K562 (cell line): Measurements from ENCODE around the gene TLE6. TPM values are rescaled to one million over a fixed set of nuclear protein-coding genes. Genes with fewer than 3 reads are reported as not detected.

Experiments used
- ATF7 ChIP-seq: fragments of 450-650 bp; IDR thresholded peaks from 2 replicates; pipeline ENCODE4 v1.7.1; 2014; ENCODE audit warnings: mild to moderate bottlenecking, moderate library complexity
- CREBBP ChIP-seq: IDR thresholded peaks from one replicate; pipeline ENCODE4 v1.6.1; 2012; ENCODE audit warnings: low read depth, mild to moderate bottlenecking, control low read depth, inconsistent platforms, low read length
- EWSR1 ChIP-seq: fragments of 450-650 bp; IDR thresholded peaks from 2 replicates; pipeline ENCODE4 v1.6.1; 2018; ENCODE audit warnings: borderline replicate concordance, mild to moderate bottlenecking, low read depth, moderate library complexity; ENCODE audit not compliant: partially characterized antibody
- FOXJ2 ChIP-seq: fragments of 200-800 bp; sonication (Bioruptor generic); IDR thresholded peaks from 2 replicates; pipeline ENCODE4 v1.6.1; 2016; ENCODE audit warnings: missing genetic modification characterization, missing compliant biosample characterization
- HMG20B ChIP-seq: fragments of 250-450 bp; sonication (Bioruptor Pico); IDR thresholded peaks from 2 replicates; pipeline ENCODE4 v1.5.0; 2021; ENCODE audit warnings: mild to moderate bottlenecking
- HSF4 ChIP-seq: fragments of 250-450 bp; sonication (Bioruptor Pico); IDR thresholded peaks from 2 replicates; pipeline ENCODE4 v2.1.2; 2022; ENCODE audit warnings: mild to moderate bottlenecking, moderate library complexity, borderline replicate concordance
- LEF1 ChIP-seq: fragments of 450-650 bp; IDR thresholded peaks from 2 replicates; pipeline ENCODE4 v1.6.1; 2016; ENCODE audit warnings: mild to moderate bottlenecking
- MBD1 ChIP-seq: fragments of 250-450 bp; sonication (Bioruptor Pico); IDR thresholded peaks from 2 replicates; pipeline ENCODE4 v1.8.0; 2022; ENCODE audit warnings: inconsistent platforms
- MECOM ChIP-seq: fragments of 250-450 bp; sonication (Bioruptor Pico); IDR thresholded peaks from 2 replicates; pipeline ENCODE4 v1.8.0; 2022; ENCODE audit warnings: inconsistent platforms
- NCOA1 ChIP-seq: fragments of 450-650 bp; IDR thresholded peaks from 2 replicates; pipeline ENCODE4 v1.6.1; 2016; ENCODE audit warnings: low read depth
- NCOA2 ChIP-seq, 2 experiments: fragments of 450-650 bp; IDR thresholded peaks; 2 replicates each; pipeline ENCODE4 v1.6.1; 2018; ENCODE audit warnings: mild to moderate bottlenecking in 2 of 2, moderate library complexity in 1 of 2; ENCODE audit not compliant: partially characterized antibody in 2 of 2
- NFXL1 ChIP-seq: fragments of 450-650 bp; formaldehyde crosslinking; IDR thresholded peaks from 2 replicates; pipeline ENCODE4 v1.4.0; 2021; ENCODE audit warnings: mild to moderate bottlenecking
- PBX2 ChIP-seq, 2 experiments: IDR thresholded peaks in 1 of 2; conservative IDR thresholded peaks in 1 of 2; 2 replicates each; pipeline ENCODE4 v1.6.1; 2016; ENCODE audit warnings: low read depth in 2 of 2, mild to moderate bottlenecking in 1 of 2, missing compliant biosample characterization in 1 of 2, missing genetic modification characterization in 1 of 2, moderate library complexity in 1 of 2
- POLR2G ChIP-seq: fragments of 200-400 bp; formaldehyde crosslinking; IDR thresholded peaks from 2 replicates; pipeline ENCODE4 v1.6.1; 2017; ENCODE audit warnings: low read depth, mild to moderate bottlenecking, antibody characterized with exemption, low read length, moderate library complexity
- POU5F1 ChIP-seq: fragments of 150-350 bp; IDR thresholded peaks from 2 replicates; pipeline ENCODE4 v1.6.1; 2014; ENCODE audit warnings: borderline replicate concordance, low read length, low read depth, mild to moderate bottlenecking; ENCODE audit not compliant: partially characterized antibody
- PYGO2 ChIP-seq: fragments of 450-650 bp; IDR thresholded peaks from 2 replicates; pipeline ENCODE4 v1.6.1; 2016; ENCODE audit warnings: mild to moderate bottlenecking, missing genetic modification characterization, moderate library complexity, missing compliant biosample characterization
- SLC30A9 ChIP-seq: fragments of 250-450 bp; sonication (Bioruptor Pico); IDR thresholded peaks from 2 replicates; pipeline ENCODE4 v1.8.0; 2022; ENCODE audit warnings: mild to moderate bottlenecking, moderate library complexity
- SMC3 ChIP-seq: conservative IDR thresholded peaks from 2 replicates; pipeline ENCODE4 v1.6.1; 2011; ENCODE audit warnings: low read depth, low read length, improper control_type of control experiment; ENCODE audit not compliant: insufficient read depth
- SRF ChIP-seq, 2 experiments: fragments of 250-450, 450-650 bp in 1 of 2; sonication (Bioruptor Pico) in 1 of 2; sonication (generic) in 1 of 2; formaldehyde crosslinking; IDR thresholded peaks; 2 replicates each; pipeline versions ENCODE4 v1.5.0 to v1.5.1; 2020 to 2022; ENCODE audit warnings: mild to moderate bottlenecking in 1 of 2, missing genetic modification reagents in 1 of 2
- TBP ChIP-seq: optimal IDR thresholded peaks from 2 replicates; pipeline ENCODE3; 2011; ENCODE audit warnings: low read depth, low read length, improper control_type of control experiment
- TCF7 ChIP-seq: sonication (generic); IDR thresholded peaks from 2 replicates; pipeline ENCODE4 v1.6.1; 2016; ENCODE audit warnings: antibody characterized with exemption, borderline replicate concordance
- XRCC5 ChIP-seq: fragments of 200-400 bp; formaldehyde crosslinking; IDR thresholded peaks from 2 replicates; pipeline ENCODE4 v1.6.1; 2017; ENCODE audit warnings: low read depth, mild to moderate bottlenecking, low read length
- YY1 ChIP-seq, 3 experiments: IDR thresholded peaks; 2 replicates each; pipeline ENCODE4 v1.6.1; 2011; ENCODE audit warnings: low read length in 2 of 3, mild to moderate bottlenecking in 2 of 3, moderate library complexity in 2 of 3, borderline replicate concordance in 1 of 3, control low read depth in 1 of 3, low read depth in 1 of 3; ENCODE audit not compliant: insufficient read depth in 3 of 3, insufficient replicate concordance in 2 of 3, control insufficient read depth in 1 of 3, insufficient read length in 1 of 3; ENCODE audit errors: extremely low read depth in 1 of 3
- ZFPM2 ChIP-seq: fragments of 250-450 bp; sonication (Bioruptor Pico); IDR thresholded peaks from 2 replicates; pipeline ENCODE4 v1.5.1; 2022; ENCODE audit warnings: mild to moderate bottlenecking
- ZNF121 ChIP-seq: sonication (generic); formaldehyde crosslinking; conservative IDR thresholded peaks from 2 replicates; pipeline ENCODE4 v1.8.0; 2022; ENCODE audit warnings: missing genetic modification reagents
- ZNF347 ChIP-seq: fragments of 450-650 bp; formaldehyde crosslinking; IDR thresholded peaks from 2 replicates; pipeline ENCODE4 v1.4.0; 2020; ENCODE audit warnings: low read depth, mild to moderate bottlenecking, moderate library complexity
- ZNF696 ChIP-seq: fragments of 250-450 bp; sonication (Bioruptor Pico); conservative IDR thresholded peaks from 2 replicates; pipeline ENCODE4 v1.4.0; 2020; ENCODE audit warnings: mild to moderate bottlenecking, moderate library complexity
- polyA plus RNA-seq, 8 experiments: library from polyadenylated mRNA; depleted of rRNA in 4 of 8; stranded (reverse) in 5 of 8; unstranded in 3 of 8; fragments of >200 nt; fragmentation: Nextera tagmentation in 2 of 8; fragmentation: Illumina TruSeq in 1 of 8; extraction: Ambion mirVana in 2 of 8; extraction: Trizol in 1 of 8; gene quantifications; 2 replicates each; pipeline versions ENCODE4 v1.2.1 to v1.2.3, GENCODE V29; 2011 to 2014; ENCODE audit warnings: inconsistent platforms in 1 of 8, missing spikeins in 1 of 8
- total RNA-seq, 7 experiments: library from RNA; depleted of rRNA in 6 of 7; stranded (reverse); fragments of >200 nt in 6 of 7; fragmentation: Illumina TruSeq in 2 of 7; extraction: Trizol in 2 of 7; gene quantifications; 2 replicates each; pipeline versions ENCODE4 v1.2.1 to v1.2.3, GENCODE V29; 2011 to 2021; ENCODE audit warnings: low replicate concordance in 1 of 7

TLE6 gene
- total and polyA plus RNA-seq, 9 of the 15 experiments (the other 6 are each of a cell fraction or from before 2014, with no cell fraction given), result 1.1 to 6.1 (median 2.5) TPM

GRCh38 chr19:2949939-2950285 is 27.5 kb upstream of the TLE6 start (continued):
- no peak for TF ChIP-seq YY1 (IDR thresholded peaks at IDR 0.05; ENCODE audit: borderline replicate concordance in 1 of 3, control insufficient read depth in 1 of 3, extremely low read depth in 1 of 3, insufficient read depth in 3 of 3, insufficient read length in 1 of 3, insufficient replicate concordance in 2 of 3, low read depth in 1 of 3, low read length in 2 of 3)
- TF ChIP-seq EWSR1, result no peak
- TF ChIP-seq FOXJ2 (tag), result peak; percentile 95
- no peak for TF ChIP-seq TBP
- no peak for TF ChIP-seq HMG20B (CRISPR knock-in tag)
- TF ChIP-seq ZFPM2, result no peak
- no peak for TF ChIP-seq HSF4
- TF ChIP-seq XRCC5, result peak; percentile 64; the same call in 1 of the 2 replicates
- TF ChIP-seq NCOA2 (IDR thresholded peaks at IDR 0.05; ENCODE audit: partially characterized antibody in 2 of 2), result no peak
- TF ChIP-seq SMC3, result no peak
- no peak for TF ChIP-seq NFXL1 (CRISPR knock-in tag)
- TF ChIP-seq ZNF347 (CRISPR knock-in tag), result no peak
- TF ChIP-seq MECOM, result no peak
- TF ChIP-seq PYGO2, result peak; percentile 92
- TF ChIP-seq POLR2G, result no peak
- TF ChIP-seq ZNF696, result no peak
- no peak for TF ChIP-seq CREBBP
- TF ChIP-seq ATF7, result no peak; the same call in 1 of the 2 replicates
- no peak for TF ChIP-seq SRF (CRISPR knock-in tag; IDR thresholded peaks at IDR 0.05)
- TF ChIP-seq ZNF121 (CRISPR knock-in tag), result no peak
- no peak for TF ChIP-seq MBD1 (CRISPR knock-in tag)
- TF ChIP-seq SLC30A9, result no peak
- TF ChIP-seq LEF1, result peak; percentile 94
- TF ChIP-seq TCF7, result peak; percentile 91; the same call in 1 of the 2 replicates
- no peak for TF ChIP-seq POU5F1
- TF ChIP-seq NCOA1, result peak; percentile 92
- TF ChIP-seq PBX2 (CRISPR knock-in tag; IDR thresholded peaks at IDR 0.05; ENCODE audit: low read depth), result peak; percentile 61
- TF ChIP-seq PBX2 (tag; conservative IDR thresholded peaks at IDR 0.05; ENCODE audit: low read depth), result peak; percentile 91
